ENCODE results near the gene B3GAT3.
"Not testable (repeated sequence)": the region's sequence is repeated elsewhere in the genome, so short reads cannot be mapped to it uniquely, and the experiment has no call there.

B3GAT3 gene

GRCh38 chr11:62645946-62646824, 24.4 kb upstream of the B3GAT3 start, which contains the start of gene GANAB:
GANAB (minus strand) TSS chr11:62646613; CDS start chr11:62646599, 14 bp downstream.
- peak; percentile 99 for DNase-seq (ENCODE audit: low spot score)

- no peak for DNase-seq (ENCODE audit: low spot score)
Observed at GRCh38 chr11:62645671-62645945, 23.8 kb upstream of the B3GAT3 start.

- no peak for DNase-seq (ENCODE audit: low spot score)
Observed at GRCh38 chr11:62644220-62644619, 22.4 kb upstream of the B3GAT3 start.

- no peak for DNase-seq (ENCODE audit: low spot score)
Observed at GRCh38 chr11:62632492-62632891, 10.7 kb upstream of the B3GAT3 start.

- DNase-seq (ENCODE audit: low spot score), result no peak
Observed at GRCh38 chr11:62627713-62628112, 5.9 kb upstream of the B3GAT3 start.

GRCh38 chr11:62622476-62623089, 797 bp upstream of the B3GAT3 start:
- no peak for DNase-seq (ENCODE audit: low spot score)

- no peak for DNase-seq (ENCODE audit: low spot score)
Observed at GRCh38 chr11:62621027-62621566, 689 bp downstream of the B3GAT3 start.

- not testable (repeated sequence) for DNase-seq (ENCODE audit: low spot score)
Observed at GRCh38 chr11:62616957-62617356, 4.8 kb downstream of the B3GAT3 start.

GRCh38 chr11:62615521-62615920, 6.3 kb downstream of the B3GAT3 start:
- no peak for DNase-seq (ENCODE audit: low spot score)

- DNase-seq (ENCODE audit: low spot score), result no peak
Observed at GRCh38 chr11:62614275-62614674, 7.5 kb downstream of the B3GAT3 start.

GRCh38 chr11:62613291-62613778, 8.5 kb downstream of the B3GAT3 start:
- no peak for DNase-seq (ENCODE audit: low spot score)

GRCh38 chr11:62612366-62613290, 9.2 kb downstream of the B3GAT3 start, which contains the start of the genes EML3 and ROM1:
EML3 (minus strand) TSS chr11:62612775; CDS start chr11:62612457, 318 bp downstream.
ROM1 (plus strand) TSS chr11:62613257; CDS start chr11:62613282, 25 bp downstream.
- DNase-seq (ENCODE audit: low spot score), result peak; percentile 96

- DNase-seq (ENCODE audit: low spot score), result peak; percentile 77
Observed at GRCh38 chr11:62611705-62612365, 10.0 kb downstream of the B3GAT3 start.

- DNase-seq (ENCODE audit: low spot score), result no peak
Observed at GRCh38 chr11:62610814-62611704, 10.7 kb downstream of the B3GAT3 start.

GRCh38 chr11:62610403-62610802, 11.4 kb downstream of the B3GAT3 start:
- no peak for DNase-seq (ENCODE audit: low spot score)

GRCh38 chr11:62608776-62609175, 13.0 kb downstream of the B3GAT3 start:
- DNase-seq (ENCODE audit: low spot score), result no peak

GRCh38 chr11:62607714-62608113, 14.1 kb downstream of the B3GAT3 start:
- no peak for DNase-seq (ENCODE audit: low spot score)

- no peak for DNase-seq (ENCODE audit: low spot score)
Observed at GRCh38 chr11:62605902-62606301, 15.9 kb downstream of the B3GAT3 start.

GRCh38 chr11:62605467-62605866, 16.3 kb downstream of the B3GAT3 start:
- no peak for DNase-seq (ENCODE audit: low spot score)

- DNase-seq (ENCODE audit: low spot score), result no peak
Observed at GRCh38 chr11:62604460-62605120, 17.2 kb downstream of the B3GAT3 start.
